ENCODE results near the gene RBM33. TPM values are rescaled to one million over a fixed set of nuclear protein-coding genes. Genes with fewer than 3 reads are reported as not detected.

The RBM33 gene
- total and polyA plus RNA-seq, 2 of the 13 experiments (the other 11 are each of a cell fraction or from before 2014, with no cell fraction given): 12.4 to 28.9 TPM

DNA sequence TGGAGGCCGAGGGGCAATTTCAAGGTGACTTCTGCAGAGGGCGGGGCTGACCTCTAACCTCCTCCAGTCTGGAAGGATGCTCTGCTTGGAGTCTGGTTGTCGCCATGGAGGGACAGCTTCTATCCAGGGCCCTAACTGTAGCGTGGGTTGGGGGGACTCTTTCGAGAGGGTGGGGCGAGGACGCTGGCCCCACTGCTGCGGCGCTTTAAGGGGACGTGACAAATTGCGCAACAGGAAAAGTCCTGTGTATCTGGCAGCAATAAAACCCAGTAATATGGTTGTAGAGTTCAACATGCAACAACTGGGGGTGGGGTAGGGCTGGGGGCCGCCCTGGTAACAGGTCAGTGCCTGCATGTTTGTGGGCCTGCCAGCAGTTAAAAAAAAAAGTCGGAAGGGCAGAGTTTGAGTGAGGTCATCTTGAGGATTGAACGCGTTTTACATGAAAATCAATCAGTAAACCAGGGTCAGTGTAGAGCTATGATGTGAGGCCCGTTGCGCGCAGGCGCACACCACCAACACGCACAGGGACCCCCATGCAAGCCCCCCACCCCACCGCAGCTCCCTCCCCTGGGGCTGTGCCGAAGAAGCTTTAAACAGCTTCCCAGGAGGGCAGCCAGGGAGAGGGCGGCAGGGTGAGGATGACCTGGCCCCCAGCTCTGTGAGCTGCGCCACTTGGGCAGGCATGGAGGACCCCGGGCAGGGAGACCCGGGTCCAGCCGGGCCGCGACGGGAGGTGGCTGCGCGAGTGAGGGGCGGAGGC is 163.5 kb downstream of the RBM33 start (continued):
- TF ChIP-seq ZKSCAN8 (CRISPR knock-in tag; IDR thresholded peaks at IDR 0.05; ENCODE audit: borderline replicate concordance) (no peak), ZMYM4 (CRISPR knock-in tag; IDR thresholded peaks at IDR 0.05) (no peak), ZNF121 (CRISPR knock-in tag; IDR thresholded peaks at IDR 0.05) (no peak), MTF1 (CRISPR knock-in tag; IDR thresholded peaks at IDR 0.05) (no peak), MEIS1 (CRISPR knock-in tag; IDR thresholded peaks at IDR 0.05; ENCODE audit: borderline replicate concordance) (no peak), NR2F6 (IDR thresholded peaks at IDR 0.05) (peak; percentile 69), NR2F6 (CRISPR knock-in tag; IDR thresholded peaks at IDR 0.05) (peak; percentile 33; the same call in 1 of the 2 replicates), PAX8 (CRISPR knock-in tag; IDR thresholded peaks at IDR 0.05; ENCODE audit: borderline replicate concordance) (no peak), ZNF724P (CRISPR knock-in tag; IDR thresholded peaks at IDR 0.05; ENCODE audit: borderline replicate concordance) (no peak; the same call in 1 of the 2 replicates), CEBPG (CRISPR knock-in tag; IDR thresholded peaks at IDR 0.05) (peak; percentile 92), BORCS8-MEF2B (CRISPR knock-in tag; IDR thresholded peaks at IDR 0.05) (no peak; the same call in 1 of the 2 replicates), ZNF749 (CRISPR knock-in tag; IDR thresholded peaks at IDR 0.05; ENCODE audit: borderline replicate concordance) (no peak), ZNF746 (CRISPR knock-in tag; IDR thresholded peaks at IDR 0.05) (no peak), PAWR (CRISPR knock-in tag; IDR thresholded peaks at IDR 0.05; ENCODE audit: borderline replicate concordance) (no peak), SMARCE1 (IDR thresholded peaks at IDR 0.05; ENCODE audit: borderline replicate concordance) (no peak)
- TF ChIP-seq, protein P1, sequence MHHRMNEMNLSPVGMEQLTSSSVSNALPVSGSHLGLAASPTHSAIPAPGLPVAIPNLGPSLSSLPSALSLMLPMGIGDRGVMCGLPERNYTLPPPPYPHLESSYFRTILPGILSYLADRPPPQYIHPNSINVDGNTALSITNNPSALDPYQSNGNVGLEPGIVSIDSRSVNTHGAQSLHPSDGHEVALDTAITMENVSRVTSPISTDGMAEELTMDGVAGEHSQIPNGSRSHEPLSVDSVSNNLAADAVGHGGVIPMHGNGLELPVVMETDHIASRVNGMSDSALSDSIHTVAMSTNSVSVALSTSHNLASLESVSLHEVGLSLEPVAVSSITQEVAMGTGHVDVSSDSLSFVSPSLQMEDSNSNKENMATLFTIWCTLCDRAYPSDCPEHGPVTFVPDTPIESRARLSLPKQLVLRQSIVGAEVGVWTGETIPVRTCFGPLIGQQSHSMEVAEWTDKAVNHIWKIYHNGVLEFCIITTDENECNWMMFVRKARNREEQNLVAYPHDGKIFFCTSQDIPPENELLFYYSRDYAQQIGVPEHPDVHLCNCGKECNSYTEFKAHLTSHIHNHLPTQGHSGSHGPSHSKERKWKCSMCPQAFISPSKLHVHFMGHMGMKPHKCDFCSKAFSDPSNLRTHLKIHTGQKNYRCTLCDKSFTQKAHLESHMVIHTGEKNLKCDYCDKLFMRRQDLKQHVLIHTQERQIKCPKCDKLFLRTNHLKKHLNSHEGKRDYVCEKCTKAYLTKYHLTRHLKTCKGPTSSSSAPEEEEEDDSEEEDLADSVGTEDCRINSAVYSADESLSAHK (CRISPR knock-in tag; IDR thresholded peaks at IDR 0.05; ENCODE audit: borderline replicate concordance): no peak
- TF ChIP-seq, protein P2, sequence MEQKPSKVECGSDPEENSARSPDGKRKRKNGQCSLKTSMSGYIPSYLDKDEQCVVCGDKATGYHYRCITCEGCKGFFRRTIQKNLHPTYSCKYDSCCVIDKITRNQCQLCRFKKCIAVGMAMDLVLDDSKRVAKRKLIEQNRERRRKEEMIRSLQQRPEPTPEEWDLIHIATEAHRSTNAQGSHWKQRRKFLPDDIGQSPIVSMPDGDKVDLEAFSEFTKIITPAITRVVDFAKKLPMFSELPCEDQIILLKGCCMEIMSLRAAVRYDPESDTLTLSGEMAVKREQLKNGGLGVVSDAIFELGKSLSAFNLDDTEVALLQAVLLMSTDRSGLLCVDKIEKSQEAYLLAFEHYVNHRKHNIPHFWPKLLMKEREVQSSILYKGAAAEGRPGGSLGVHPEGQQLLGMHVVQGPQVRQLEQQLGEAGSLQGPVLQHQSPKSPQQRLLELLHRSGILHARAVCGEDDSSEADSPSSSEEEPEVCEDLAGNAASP (CRISPR knock-in tag; IDR thresholded peaks at IDR 0.05; ENCODE audit: borderline replicate concordance): peak; percentile 76; the same call in 1 of the 2 replicates
- TF ChIP-seq, protein P3, sequence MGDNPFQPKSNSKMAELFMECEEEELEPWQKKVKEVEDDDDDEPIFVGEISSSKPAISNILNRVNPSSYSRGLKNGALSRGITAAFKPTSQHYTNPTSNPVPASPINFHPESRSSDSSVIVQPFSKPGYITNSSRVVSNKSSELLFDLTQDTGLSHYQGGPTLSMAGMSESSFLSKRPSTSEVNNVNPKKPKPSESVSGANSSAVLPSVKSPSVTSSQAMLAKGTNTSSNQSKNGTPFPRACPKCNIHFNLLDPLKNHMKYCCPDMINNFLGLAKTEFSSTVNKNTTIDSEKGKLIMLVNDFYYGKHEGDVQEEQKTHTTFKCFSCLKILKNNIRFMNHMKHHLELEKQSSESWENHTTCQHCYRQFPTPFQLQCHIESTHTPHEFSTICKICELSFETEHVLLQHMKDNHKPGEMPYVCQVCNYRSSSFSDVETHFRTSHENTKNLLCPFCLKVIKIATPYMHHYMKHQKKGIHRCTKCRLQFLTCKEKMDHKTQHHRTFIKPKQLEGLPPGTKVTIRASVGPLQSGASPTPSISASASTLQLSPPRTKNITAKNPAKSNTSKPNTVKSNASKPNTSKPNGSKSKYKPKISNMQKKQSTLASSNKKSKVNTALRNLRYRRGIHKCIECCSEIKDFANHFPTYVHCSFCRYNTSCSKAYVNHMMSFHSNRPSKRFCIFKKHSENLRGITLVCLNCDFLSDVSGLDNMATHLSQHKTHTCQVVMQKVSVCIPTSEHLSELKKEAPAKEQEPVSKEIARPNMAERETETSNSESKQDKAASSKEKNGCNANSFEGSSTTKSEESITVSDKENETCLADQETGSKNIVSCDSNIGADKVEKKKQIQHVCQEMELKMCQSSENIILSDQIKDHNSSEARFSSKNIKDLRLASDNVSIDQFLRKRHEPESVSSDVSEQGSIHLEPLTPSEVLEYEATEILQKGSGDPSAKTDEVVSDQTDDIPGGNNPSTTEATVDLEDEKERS (CRISPR knock-in tag; IDR thresholded peaks at IDR 0.05): no peak
- TF ChIP-seq, protein P4, sequence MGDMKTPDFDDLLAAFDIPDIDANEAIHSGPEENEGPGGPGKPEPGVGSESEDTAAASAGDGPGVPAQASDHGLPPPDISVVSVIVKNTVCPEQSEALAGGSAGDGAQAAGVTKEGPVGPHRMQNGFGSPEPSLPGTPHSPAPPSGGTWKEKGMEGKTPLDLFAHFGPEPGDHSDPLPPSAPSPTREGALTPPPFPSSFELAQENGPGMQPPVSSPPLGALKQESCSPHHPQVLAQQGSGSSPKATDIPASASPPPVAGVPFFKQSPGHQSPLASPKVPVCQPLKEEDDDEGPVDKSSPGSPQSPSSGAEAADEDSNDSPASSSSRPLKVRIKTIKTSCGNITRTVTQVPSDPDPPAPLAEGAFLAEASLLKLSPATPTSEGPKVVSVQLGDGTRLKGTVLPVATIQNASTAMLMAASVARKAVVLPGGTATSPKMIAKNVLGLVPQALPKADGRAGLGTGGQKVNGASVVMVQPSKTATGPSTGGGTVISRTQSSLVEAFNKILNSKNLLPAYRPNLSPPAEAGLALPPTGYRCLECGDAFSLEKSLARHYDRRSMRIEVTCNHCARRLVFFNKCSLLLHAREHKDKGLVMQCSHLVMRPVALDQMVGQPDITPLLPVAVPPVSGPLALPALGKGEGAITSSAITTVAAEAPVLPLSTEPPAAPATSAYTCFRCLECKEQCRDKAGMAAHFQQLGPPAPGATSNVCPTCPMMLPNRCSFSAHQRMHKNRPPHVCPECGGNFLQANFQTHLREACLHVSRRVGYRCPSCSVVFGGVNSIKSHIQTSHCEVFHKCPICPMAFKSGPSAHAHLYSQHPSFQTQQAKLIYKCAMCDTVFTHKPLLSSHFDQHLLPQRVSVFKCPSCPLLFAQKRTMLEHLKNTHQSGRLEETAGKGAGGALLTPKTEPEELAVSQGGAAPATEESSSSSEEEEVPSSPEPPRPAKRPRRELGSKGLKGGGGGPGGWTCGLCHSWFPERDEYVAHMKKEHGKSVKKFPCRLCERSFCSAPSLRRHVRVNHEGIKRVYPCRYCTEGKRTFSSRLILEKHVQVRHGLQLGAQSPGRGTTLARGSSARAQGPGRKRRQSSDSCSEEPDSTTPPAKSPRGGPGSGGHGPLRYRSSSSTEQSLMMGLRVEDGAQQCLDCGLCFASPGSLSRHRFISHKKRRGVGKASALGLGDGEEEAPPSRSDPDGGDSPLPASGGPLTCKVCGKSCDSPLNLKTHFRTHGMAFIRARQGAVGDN (CRISPR knock-in tag; IDR thresholded peaks at IDR 0.05): no peak; the same call in 1 of the 2 replicates
